CD4-positive, alpha-beta T cell (primary cell): ENCODE measurements around the gene TAB3. TPM values are rescaled to one million over a fixed set of nuclear protein-coding genes. Genes with fewer than 3 reads are reported as not detected.

ENCODE experiments used
- ATAC-seq: fragments of 200-7000 bp; cut with Tn5 transposase; one replicate; pipeline ENCODE4 v1.10.0; 2022; ENCODE audit warnings: mild to moderate bottlenecking; ENCODE audit not compliant: poor library complexity
- CTCF ChIA-PET: fragments of 350-600 bp; sonication (Branson Sonifier 250); formaldehyde crosslinking; loops from one replicate; lab custom pipeline; 2021; ENCODE audit warnings: antibody characterized with exemption, inconsistent platforms; lab: Charles Lee
- POLR2A ChIA-PET: fragments of 350-600 bp; sonication (Branson Sonifier 250); formaldehyde crosslinking; loops from one replicate; lab custom pipeline; 2021; ENCODE audit warnings: antibody characterized with exemption, inconsistent platforms; lab: Charles Lee
- DNase-seq, 14 experiments: peaks; one replicate each; pipeline ENCODE4 v3.0.0-alpha.2; 2013 to 2020; ENCODE audit warnings: mixed read lengths in 2 of 14
- H3K27ac ChIP-seq, 2 donors: one replicate each; pipeline versions ENCODE4 v1.5.1 to v1.7.0; 2013; ENCODE audit warnings: low read length in 2 of 2, low read depth in 1 of 2, mild to moderate bottlenecking in 1 of 2
- H3K27me3 ChIP-seq, 2 experiments: 1 replicate in 1 of 2; 2 replicates in 1 of 2; pipeline versions ENCODE4 v1.6.1 to v1.7.0; 2013; ENCODE audit warnings: low read length in 2 of 2, control low read depth in 1 of 2, mild to moderate bottlenecking in 1 of 2, moderate library complexity in 1 of 2; ENCODE audit not compliant: insufficient read depth in 2 of 2, control insufficient read depth in 1 of 2
- H3K36me3 ChIP-seq: one replicate; pipeline ENCODE4 v1.6.1; 2013; ENCODE audit warnings: low read length, control low read depth; ENCODE audit not compliant: insufficient read depth
- H3K4me1 ChIP-seq: one replicate; pipeline ENCODE4 v1.6.1; 2013; ENCODE audit warnings: low read length, control low read depth; ENCODE audit not compliant: insufficient read depth
- H3K4me3 ChIP-seq: one replicate; pipeline ENCODE4 v1.5.1; 2013; ENCODE audit warnings: mild to moderate bottlenecking, low read length, moderate library complexity
- H3K9me3 ChIP-seq, 2 experiments: 1 replicate in 1 of 2; 2 replicates in 1 of 2; pipeline versions ENCODE4 v1.6.1 to v1.7.0; 2013; ENCODE audit warnings: low read length in 2 of 2, mild to moderate bottlenecking in 2 of 2, control low read depth in 1 of 2, moderate library complexity in 1 of 2; ENCODE audit not compliant: control insufficient read depth in 1 of 2, insufficient read depth in 1 of 2
- H3K27ac Mint-ChIP-seq: one replicate; pipeline ENCODE4 v1.8.0; 2020; ENCODE audit warnings: mixed read lengths
- H3K27me3 Mint-ChIP-seq: one replicate; pipeline ENCODE4 v1.8.0; 2021; ENCODE audit warnings: mixed read lengths
- H3K36me3 Mint-ChIP-seq: one replicate; pipeline ENCODE4 v1.8.0; 2021; ENCODE audit warnings: low read depth, mixed read lengths
- H3K4me1 Mint-ChIP-seq: one replicate; pipeline ENCODE4 v1.8.0; 2021; ENCODE audit warnings: low read depth, mixed read lengths
- H3K4me3 Mint-ChIP-seq: one replicate; pipeline ENCODE4 v1.8.0; 2020; ENCODE audit warnings: mild to moderate bottlenecking, mixed read lengths
- H3K9me3 Mint-ChIP-seq: one replicate; pipeline ENCODE4 v1.8.0; 2020; ENCODE audit warnings: mixed read lengths
- intact Hi-C, 2 experiments: fragments of 100-400 bp; cut with DNase I in 1 of 2; cut with micrococcal nuclease in 1 of 2; formaldehyde crosslinking; loops; one replicate each; pipeline versions ENCODE4 v1.15.1 to v1.9.0; 2023 to 2025; cut with DNase I, micrococcal nuclease
- total RNA-seq, 174 experiments: library from RNA in 2 of 174; stranded (reverse) in 2 of 174; gene quantifications; one replicate each; pipeline ENCODE4 v1.2.3 and lab custom pipeline; 2021 to 2026
- TF ChIP-seq, protein P1 (sequence below): fragments of 200-600 bp; IDR thresholded peaks from one replicate; pipeline ENCODE4 v1.8.0; 2022; ENCODE audit warnings: antibody characterized with exemption, mild to moderate bottlenecking

Gene TAB3
- total RNA-seq, 2 experiments from 2014 or later, result 24.7 to 25.6 TPM

DNA sequence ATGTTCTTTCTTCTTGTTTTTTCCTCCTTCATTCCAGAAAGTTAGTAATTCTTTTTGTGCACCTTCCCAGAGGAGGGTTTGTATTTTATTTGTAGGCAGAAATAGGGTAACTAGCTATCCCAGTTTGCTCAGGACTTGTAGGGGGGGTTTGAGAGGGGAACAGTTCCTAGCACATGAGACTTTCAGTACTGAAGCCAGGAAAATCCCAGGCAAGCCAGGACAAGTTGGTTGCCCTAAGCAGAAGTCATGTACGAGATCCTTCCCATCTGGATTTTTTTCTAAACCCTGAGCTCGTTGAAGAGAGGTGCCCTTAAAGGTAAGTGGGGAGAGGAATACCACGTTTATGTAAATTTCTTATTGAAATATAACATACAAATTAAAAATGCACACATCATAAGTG, 15.6 kb upstream of the TAB3 start:
- no peak overlapping the region for H3K4me3 Mint-ChIP-seq
- Histone ChIP-seq H3K27ac (no peak overlapping the region), H3K9me3 (no peaks in the 10 kb centered on the region), H3K27me3 (no peaks in the 10 kb centered on the region), H3K4me1 (no peaks in the 10 kb centered on the region), H3K36me3 (no peaks in the 10 kb centered on the region), H3K4me3 (no peak overlapping the region)
- H3K27ac Mint-ChIP-seq, result no peak overlapping the region
- no peaks in the 10 kb centered on the region for H3K9me3 Mint-ChIP-seq
- TF ChIP-seq, protein P1, sequence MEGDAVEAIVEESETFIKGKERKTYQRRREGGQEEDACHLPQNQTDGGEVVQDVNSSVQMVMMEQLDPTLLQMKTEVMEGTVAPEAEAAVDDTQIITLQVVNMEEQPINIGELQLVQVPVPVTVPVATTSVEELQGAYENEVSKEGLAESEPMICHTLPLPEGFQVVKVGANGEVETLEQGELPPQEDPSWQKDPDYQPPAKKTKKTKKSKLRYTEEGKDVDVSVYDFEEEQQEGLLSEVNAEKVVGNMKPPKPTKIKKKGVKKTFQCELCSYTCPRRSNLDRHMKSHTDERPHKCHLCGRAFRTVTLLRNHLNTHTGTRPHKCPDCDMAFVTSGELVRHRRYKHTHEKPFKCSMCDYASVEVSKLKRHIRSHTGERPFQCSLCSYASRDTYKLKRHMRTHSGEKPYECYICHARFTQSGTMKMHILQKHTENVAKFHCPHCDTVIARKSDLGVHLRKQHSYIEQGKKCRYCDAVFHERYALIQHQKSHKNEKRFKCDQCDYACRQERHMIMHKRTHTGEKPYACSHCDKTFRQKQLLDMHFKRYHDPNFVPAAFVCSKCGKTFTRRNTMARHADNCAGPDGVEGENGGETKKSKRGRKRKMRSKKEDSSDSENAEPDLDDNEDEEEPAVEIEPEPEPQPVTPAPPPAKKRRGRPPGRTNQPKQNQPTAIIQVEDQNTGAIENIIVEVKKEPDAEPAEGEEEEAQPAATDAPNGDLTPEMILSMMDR, result no peak
- ChIA-PET CTCF (interaction anchor here (1.5 kb wide), 1 partner anchor 9 kb away, joined by 3 read pairs; no protein-coding TSS in a partner anchor), POLR2A (no interaction called here)
- H3K27me3 Mint-ChIP-seq, result no peaks in the 10 kb centered on the region
- DNase-seq, result no peak
- intact Hi-C loops, result no loop called here
- H3K4me1 Mint-ChIP-seq, result no peaks in the 10 kb centered on the region
- no peak for ATAC-seq
- H3K36me3 Mint-ChIP-seq, result no peaks in the 10 kb centered on the region

DNA sequence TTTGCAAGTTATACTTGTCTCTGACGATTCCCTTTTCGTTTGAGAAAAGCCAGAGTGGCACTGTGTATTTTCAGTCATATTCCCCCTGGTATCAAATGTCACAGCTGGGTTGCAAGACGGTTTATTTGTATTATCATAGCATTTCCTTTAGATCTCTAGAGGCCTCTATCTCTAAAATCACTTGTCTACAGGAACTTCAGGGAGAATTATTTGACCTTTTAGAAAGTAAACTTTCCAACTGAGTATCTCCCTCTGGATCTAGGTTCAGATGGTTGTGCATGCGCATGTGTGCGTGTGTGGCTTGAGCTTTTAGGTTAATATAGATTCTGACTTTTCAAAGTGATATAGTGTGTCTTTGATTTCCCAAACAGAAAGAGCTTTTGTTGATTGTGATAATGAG, 15.1 kb upstream of the TAB3 start:
- H3K9me3 Mint-ChIP-seq, result no peaks in the 10 kb centered on the region
- Histone ChIP-seq H3K27me3 (no peaks in the 10 kb centered on the region), H3K36me3 (no peaks in the 10 kb centered on the region), H3K27ac (no peak overlapping the region), H3K4me1 (no peaks in the 10 kb centered on the region), H3K4me3 (no peak overlapping the region), H3K9me3 (no peaks in the 10 kb centered on the region)
- intact Hi-C loops, result no loop called here
- ATAC-seq (no peak), DNase-seq (no peak)
- ChIA-PET CTCF (interaction anchor here (1.5 kb wide), 1 partner anchor 9 kb away, joined by 3 read pairs; no protein-coding TSS in a partner anchor), POLR2A (no interaction called here)
- H3K4me1 Mint-ChIP-seq, result no peaks in the 10 kb centered on the region
- H3K4me3 Mint-ChIP-seq, result no peak overlapping the region
- TF ChIP-seq, protein P1, result no peak
- no peaks in the 10 kb centered on the region for H3K27me3 Mint-ChIP-seq
- no peaks in the 10 kb centered on the region for H3K36me3 Mint-ChIP-seq
- no peak overlapping the region for H3K27ac Mint-ChIP-seq

DNA sequence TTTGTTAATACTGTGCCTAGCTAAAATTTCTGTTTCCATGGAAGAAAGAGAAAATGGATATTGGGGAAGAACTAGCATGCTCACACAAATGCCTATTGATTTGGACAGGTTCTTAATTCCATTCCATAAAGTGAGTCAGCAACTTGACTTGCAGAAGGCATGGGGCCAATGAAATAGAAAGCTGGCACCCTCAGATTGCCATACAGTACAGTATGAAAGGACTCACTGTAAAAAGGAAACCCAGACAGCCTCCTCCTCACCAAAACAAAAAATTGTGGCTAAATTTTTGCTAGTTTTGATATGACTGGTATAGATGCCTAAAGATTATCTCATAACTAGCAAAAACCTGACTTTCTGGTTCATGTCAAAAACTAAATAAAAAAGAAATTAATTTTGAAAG, 11.2 kb upstream of the TAB3 start:
- no peak for ATAC-seq
- intact Hi-C loops, result no loop called here

More for the DNA sequence above, 11.2 kb upstream of the TAB3 start:
- Histone ChIP-seq H3K9me3 (no peaks in the 10 kb centered on the region), H3K27me3 (no peaks in the 10 kb centered on the region), H3K27ac (no peak overlapping the region), H3K4me3 (no peak overlapping the region), H3K4me1 (no peaks in the 10 kb centered on the region), H3K36me3 (no peaks in the 10 kb centered on the region)
- no peak overlapping the region for H3K4me3 Mint-ChIP-seq
- TF ChIP-seq, protein P1, result no peak
- POLR2A ChIA-PET, result interaction anchor here (1.4 kb wide), 1 partner anchor 11 kb away, joined by 3 read pairs; the partner anchor contains the start of gene TAB3
- CTCF ChIA-PET, result no interaction called here
- no peaks in the 10 kb centered on the region for H3K4me1 Mint-ChIP-seq
- H3K27me3 Mint-ChIP-seq, result no peaks in the 10 kb centered on the region
- no peak overlapping the region for H3K27ac Mint-ChIP-seq
- H3K36me3 Mint-ChIP-seq, result no peaks in the 10 kb centered on the region
- DNase-seq, result no peak
- H3K9me3 Mint-ChIP-seq, result no peaks in the 10 kb centered on the region
